Measurements from ENCODE around the gene HNRNPLL. TPM values are rescaled to one million over a fixed set of nuclear protein-coding genes. Genes with fewer than 3 reads are reported as not detected.
A peak's percentile ranks its signal among the peaks of the same experiment; 100 is the strongest.

Gene HNRNPLL
- total and polyA plus RNA-seq, 2 of the 13 experiments (the other 11 are each of a cell fraction or from before 2014, with no cell fraction given) = 49.4 to 103 TPM

DNA sequence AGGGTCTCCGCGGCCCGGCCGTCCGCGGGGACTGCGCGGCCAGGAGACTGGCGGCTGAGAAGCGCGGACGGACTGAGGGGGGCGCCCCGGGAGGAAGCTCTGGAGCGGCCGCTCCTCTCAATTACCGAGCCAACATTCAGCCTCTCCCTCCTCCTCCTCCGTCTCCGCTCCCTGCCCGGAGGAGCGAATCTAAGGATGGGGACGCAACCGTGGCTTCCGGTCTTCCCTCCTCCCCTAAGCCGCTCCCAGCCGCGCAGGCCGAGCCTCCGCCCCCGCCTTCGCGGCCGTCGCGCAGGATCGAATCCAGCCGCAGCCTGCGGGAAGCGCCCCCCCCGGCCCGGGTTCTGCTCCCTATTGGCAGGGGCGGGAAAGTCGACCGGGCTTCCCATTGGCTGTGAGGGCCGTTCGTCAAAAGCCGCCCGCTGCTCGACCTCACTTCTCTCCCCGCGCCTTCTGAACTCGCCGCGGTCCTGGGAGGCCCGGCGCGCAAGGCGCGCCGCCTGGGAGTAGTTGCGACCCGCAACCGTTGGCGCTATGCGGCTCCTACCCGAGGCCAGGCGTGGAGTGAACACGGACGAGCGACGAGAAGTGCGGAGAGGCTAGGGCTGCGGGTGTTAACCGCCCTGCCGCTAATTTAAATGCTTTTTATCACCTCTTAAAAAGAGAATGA, at the start of gene HNRNPLL (continued):
- 0 out of 2 replicates have a peak, but pooled peaks have one; percentile 7 for TF ChIP-seq CENPT (CRISPR knock-in tag; IDR thresholded peaks at IDR 0.05; ENCODE audit: low read depth)
- TF ChIP-seq, protein P1, sequence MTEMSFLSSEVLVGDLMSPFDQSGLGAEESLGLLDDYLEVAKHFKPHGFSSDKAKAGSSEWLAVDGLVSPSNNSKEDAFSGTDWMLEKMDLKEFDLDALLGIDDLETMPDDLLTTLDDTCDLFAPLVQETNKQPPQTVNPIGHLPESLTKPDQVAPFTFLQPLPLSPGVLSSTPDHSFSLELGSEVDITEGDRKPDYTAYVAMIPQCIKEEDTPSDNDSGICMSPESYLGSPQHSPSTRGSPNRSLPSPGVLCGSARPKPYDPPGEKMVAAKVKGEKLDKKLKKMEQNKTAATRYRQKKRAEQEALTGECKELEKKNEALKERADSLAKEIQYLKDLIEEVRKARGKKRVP (CRISPR knock-in tag; IDR thresholded peaks at IDR 0.05) = peak in 1 of 2 experiments; percentile 51; a peak in 1 of 4 replicates
- no peak for TF ChIP-seq PRPF4 (IDR thresholded peaks at IDR 0.05; ENCODE audit: low read depth, low read length, poor library complexity, severe bottlenecking)
- peak; percentile 83 for TF ChIP-seq PHF8 (CRISPR knock-in tag; IDR thresholded peaks at IDR 0.05)
- TF ChIP-seq, protein P2, sequence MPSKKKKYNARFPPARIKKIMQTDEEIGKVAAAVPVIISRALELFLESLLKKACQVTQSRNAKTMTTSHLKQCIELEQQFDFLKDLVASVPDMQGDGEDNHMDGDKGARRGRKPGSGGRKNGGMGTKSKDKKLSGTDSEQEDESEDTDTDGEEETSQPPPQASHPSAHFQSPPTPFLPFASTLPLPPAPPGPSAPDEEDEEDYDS (CRISPR knock-in tag; IDR thresholded peaks at IDR 0.05) = peak; percentile 93
- no peak for TF ChIP-seq ZNF337 (CRISPR knock-in tag; IDR thresholded peaks at IDR 0.05; ENCODE audit: borderline replicate concordance, low read depth)
- TF ChIP-seq, protein P3, sequence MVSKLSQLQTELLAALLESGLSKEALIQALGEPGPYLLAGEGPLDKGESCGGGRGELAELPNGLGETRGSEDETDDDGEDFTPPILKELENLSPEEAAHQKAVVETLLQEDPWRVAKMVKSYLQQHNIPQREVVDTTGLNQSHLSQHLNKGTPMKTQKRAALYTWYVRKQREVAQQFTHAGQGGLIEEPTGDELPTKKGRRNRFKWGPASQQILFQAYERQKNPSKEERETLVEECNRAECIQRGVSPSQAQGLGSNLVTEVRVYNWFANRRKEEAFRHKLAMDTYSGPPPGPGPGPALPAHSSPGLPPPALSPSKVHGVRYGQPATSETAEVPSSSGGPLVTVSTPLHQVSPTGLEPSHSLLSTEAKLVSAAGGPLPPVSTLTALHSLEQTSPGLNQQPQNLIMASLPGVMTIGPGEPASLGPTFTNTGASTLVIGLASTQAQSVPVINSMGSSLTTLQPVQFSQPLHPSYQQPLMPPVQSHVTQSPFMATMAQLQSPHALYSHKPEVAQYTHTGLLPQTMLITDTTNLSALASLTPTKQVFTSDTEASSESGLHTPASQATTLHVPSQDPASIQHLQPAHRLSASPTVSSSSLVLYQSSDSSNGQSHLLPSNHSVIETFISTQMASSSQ (IDR thresholded peaks at IDR 0.05; ENCODE audit: low read depth) = no peak
- TF ChIP-seq, protein P3 (CRISPR knock-in tag; IDR thresholded peaks at IDR 0.05; ENCODE audit: borderline replicate concordance) = peak; percentile 75; the same call in 1 of the 2 replicates
- TF ChIP-seq, protein P4, sequence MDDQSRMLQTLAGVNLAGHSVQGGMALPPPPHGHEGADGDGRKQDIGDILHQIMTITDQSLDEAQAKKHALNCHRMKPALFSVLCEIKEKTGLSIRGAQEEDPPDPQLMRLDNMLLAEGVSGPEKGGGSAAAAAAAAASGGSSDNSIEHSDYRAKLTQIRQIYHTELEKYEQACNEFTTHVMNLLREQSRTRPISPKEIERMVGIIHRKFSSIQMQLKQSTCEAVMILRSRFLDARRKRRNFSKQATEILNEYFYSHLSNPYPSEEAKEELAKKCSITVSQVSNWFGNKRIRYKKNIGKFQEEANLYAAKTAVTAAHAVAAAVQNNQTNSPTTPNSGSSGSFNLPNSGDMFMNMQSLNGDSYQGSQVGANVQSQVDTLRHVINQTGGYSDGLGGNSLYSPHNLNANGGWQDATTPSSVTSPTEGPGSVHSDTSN (CRISPR knock-in tag; IDR thresholded peaks at IDR 0.05; ENCODE audit: borderline replicate concordance) = peak; percentile 97
- TF ChIP-seq, protein P5, sequence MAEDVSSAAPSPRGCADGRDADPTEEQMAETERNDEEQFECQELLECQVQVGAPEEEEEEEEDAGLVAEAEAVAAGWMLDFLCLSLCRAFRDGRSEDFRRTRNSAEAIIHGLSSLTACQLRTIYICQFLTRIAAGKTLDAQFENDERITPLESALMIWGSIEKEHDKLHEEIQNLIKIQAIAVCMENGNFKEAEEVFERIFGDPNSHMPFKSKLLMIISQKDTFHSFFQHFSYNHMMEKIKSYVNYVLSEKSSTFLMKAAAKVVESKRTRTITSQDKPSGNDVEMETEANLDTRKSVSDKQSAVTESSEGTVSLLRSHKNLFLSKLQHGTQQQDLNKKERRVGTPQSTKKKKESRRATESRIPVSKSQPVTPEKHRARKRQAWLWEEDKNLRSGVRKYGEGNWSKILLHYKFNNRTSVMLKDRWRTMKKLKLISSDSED (CRISPR knock-in tag; IDR thresholded peaks at IDR 0.05) = no peak
- TF ChIP-seq NFE2 (CRISPR knock-in tag; IDR thresholded peaks at IDR 0.05) = peak; percentile 47
- peak; percentile 64; the same call in 1 of the 2 replicates for TF ChIP-seq ZNF619 (CRISPR knock-in tag; IDR thresholded peaks at IDR 0.05)
- no peak for TF ChIP-seq CC2D1A (CRISPR knock-in tag; IDR thresholded peaks at IDR 0.05)
- TF ChIP-seq ZNF790 (CRISPR knock-in tag; IDR thresholded peaks at IDR 0.05; ENCODE audit: borderline replicate concordance) = peak; percentile 72; the same call in 1 of the 2 replicates
- 0 out of 2 replicates have a peak, but pooled peaks have one; percentile 18 for TF ChIP-seq JUN (CRISPR knock-in tag; IDR thresholded peaks at IDR 0.05)
- peak; percentile 2; the same call in 1 of the 2 replicates for TF ChIP-seq TGIF2 (CRISPR knock-in tag; IDR thresholded peaks at IDR 0.05)
- TF ChIP-seq, protein P6, sequence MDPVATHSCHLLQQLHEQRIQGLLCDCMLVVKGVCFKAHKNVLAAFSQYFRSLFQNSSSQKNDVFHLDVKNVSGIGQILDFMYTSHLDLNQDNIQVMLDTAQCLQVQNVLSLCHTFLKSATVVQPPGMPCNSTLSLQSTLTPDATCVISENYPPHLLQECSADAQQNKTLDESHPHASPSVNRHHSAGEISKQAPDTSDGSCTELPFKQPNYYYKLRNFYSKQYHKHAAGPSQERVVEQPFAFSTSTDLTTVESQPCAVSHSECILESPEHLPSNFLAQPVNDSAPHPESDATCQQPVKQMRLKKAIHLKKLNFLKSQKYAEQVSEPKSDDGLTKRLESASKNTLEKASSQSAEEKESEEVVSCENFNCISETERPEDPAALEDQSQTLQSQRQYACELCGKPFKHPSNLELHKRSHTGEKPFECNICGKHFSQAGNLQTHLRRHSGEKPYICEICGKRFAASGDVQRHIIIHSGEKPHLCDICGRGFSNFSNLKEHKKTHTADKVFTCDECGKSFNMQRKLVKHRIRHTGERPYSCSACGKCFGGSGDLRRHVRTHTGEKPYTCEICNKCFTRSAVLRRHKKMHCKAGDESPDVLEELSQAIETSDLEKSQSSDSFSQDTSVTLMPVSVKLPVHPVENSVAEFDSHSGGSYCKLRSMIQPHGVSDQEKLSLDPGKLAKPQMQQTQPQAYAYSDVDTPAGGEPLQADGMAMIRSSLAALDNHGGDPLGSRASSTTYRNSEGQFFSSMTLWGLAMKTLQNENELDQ (CRISPR knock-in tag; IDR thresholded peaks at IDR 0.05; ENCODE audit: borderline replicate concordance) = no peak; the same call in 1 of the 2 replicates
- 0 out of 2 replicates have a peak, but pooled peaks have one; percentile 47 for TF ChIP-seq ZNF674 (CRISPR knock-in tag; IDR thresholded peaks at IDR 0.05; ENCODE audit: low read depth)
